C1 segment of cervical spinal cord (tissue), 14 donors: Measurements from ENCODE around the gene SIPA1.

Source experiments
- DNase-seq, 14 donors: peaks; one replicate each; lab custom pipeline; 2025; lab: John Stamatoyannopoulos, UW

Gene SIPA1

DNA sequence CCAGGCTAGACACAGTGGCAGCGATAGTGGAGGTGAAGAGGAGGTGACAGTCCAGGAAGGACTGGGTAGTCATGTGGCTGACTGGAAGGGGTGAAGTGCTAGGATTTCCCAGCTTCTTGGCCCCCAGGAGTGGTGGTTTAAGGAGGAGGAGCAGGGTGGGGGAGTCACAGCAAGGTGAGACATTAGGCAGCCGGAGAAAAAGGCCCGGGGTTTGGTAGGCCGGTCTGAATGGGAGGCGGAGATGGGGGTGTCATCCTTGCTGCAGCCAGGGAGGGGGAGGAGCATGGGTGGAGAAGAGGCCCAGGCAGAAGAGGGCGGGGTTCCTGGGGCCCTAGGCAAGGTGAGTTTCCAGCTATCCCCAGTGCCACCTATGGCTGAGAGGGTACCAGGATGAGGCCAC lies 6.1 kb downstream of the SIPA1 start:
- no peak for DNase-seq

DNA sequence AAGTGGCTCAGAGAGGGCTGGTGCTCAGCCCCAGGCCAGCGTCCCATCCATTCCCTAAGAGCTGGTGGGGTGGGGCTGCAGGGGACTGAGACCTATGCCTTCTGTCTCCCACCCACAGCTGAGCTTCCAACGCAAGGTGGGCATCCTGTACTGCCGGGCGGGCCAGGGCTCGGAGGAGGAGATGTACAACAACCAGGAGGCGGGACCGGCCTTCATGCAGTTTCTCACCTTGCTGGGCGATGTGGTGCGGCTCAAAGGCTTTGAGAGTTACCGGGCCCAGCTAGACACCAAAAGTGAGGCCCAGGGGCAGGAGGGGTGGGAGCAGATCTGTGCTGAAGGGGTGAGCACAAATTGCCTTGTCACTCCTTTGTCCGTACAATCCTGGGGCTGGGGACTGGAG lies 6.9 kb downstream of the SIPA1 start:
- no peak for DNase-seq

DNA sequence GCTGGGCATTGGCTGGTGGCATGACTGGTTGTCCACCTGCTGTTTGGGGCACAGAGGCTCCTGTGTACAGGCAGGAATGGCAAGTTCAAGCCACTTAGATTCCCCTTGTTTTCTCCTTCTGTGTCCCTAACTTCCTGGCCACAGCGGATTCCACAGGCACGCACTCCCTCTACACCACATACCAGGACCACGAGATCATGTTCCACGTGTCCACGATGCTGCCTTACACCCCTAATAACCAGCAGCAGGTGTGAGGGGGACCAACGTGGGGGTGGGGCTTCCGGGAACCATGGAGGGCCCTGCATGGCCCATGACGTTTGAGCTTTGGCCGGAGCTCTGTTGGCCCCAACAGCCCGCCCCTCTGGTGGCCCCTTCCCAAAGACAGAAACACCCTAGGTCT lies 7.8 kb downstream of the SIPA1 start:
- DNase-seq, result no peak

DNA sequence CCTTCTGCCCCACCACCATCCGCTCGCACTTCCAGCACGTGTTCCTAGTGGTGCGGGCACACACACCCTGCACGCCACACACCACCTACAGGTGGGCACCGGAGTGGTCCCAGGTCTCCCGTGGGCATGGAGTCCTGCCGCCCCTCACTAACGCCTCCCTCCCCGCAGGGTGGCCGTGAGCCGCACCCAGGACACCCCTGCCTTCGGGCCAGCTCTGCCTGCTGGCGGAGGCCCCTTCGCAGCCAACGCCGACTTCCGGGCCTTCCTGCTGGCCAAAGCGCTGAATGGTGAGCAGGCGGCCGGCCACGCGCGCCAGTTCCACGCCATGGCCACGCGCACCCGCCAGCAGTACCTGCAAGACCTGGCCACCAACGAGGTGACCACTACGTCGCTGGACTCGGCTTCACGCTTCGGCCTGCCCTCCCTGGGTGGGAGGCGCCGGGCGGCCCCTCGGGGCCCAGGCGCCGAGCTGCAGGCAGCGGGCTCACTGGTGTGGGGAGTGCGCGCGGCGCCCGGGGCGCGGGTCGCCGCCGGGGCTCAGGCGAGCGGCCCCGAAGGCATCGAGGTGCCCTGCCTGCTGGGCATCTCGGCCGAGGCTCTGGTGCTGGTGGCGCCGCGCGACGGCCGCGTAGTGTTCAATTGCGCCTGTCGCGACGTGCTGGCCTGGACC lies 8.5 kb downstream of the SIPA1 start:
- no peak for DNase-seq

DNA sequence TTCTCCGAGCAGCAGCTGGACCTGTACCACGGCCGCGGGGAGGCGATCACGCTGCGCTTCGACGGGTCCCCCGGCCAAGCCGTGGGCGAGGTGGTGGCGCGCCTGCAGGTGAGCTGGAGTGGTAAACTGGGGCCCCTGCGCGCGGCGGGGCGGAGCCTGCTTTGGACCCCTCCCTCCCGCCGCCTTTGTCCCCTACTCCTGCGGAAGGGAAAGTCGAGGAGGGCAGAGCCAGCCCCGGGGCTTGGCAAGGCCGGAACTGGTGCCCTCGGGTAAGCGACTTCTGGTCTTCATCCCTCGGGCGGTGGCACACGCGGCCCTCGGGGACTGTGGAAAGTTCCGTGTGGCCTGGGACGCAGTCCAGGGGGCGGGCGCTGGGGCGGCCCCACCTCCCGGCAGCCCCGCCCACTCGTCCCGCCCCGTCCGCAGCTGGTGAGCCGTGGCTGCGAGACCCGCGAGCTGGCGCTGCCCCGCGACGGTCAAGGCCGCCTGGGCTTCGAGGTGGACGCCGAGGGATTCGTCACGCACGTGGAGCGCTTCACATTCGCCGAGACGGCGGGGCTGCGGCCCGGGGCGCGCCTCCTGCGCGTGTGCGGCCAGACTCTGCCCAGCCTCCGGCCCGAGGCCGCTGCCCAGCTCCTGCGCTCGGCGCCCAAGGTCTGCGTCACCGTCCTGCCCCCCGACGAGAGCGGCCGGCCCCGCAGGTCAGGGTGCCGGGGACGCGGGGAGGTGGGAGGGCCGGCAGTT lies 9.2 kb downstream of the SIPA1 start:
- DNase-seq, result peak in 8 of 14 donors; percentile 9 to 42 (median 19)

DNA sequence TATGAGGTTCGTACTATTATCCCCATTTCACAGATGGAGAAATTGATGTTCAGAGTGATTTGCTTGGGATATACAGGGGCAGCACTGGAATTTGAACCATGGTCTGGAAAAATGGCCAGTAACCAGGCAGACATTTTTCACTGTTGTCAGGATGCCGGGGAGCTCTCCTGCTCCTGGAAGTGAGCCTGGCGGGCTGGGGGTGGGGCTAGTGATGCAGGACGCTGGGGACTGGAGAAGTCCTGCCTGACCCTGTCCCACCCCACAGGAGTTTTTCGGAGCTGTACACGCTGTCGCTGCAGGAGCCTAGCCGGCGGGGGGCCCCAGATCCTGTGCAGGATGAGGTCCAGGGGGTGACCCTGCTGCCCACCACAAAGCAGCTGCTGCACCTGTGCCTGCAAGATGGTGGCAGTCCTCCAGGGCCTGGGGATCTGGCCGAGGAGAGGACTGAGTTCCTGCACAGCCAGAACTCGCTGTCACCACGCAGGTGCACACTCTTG lies 11.1 kb downstream of the SIPA1 start:
- DNase-seq, result peak in 2 of 14 donors; percentile 10 to 37

DNA sequence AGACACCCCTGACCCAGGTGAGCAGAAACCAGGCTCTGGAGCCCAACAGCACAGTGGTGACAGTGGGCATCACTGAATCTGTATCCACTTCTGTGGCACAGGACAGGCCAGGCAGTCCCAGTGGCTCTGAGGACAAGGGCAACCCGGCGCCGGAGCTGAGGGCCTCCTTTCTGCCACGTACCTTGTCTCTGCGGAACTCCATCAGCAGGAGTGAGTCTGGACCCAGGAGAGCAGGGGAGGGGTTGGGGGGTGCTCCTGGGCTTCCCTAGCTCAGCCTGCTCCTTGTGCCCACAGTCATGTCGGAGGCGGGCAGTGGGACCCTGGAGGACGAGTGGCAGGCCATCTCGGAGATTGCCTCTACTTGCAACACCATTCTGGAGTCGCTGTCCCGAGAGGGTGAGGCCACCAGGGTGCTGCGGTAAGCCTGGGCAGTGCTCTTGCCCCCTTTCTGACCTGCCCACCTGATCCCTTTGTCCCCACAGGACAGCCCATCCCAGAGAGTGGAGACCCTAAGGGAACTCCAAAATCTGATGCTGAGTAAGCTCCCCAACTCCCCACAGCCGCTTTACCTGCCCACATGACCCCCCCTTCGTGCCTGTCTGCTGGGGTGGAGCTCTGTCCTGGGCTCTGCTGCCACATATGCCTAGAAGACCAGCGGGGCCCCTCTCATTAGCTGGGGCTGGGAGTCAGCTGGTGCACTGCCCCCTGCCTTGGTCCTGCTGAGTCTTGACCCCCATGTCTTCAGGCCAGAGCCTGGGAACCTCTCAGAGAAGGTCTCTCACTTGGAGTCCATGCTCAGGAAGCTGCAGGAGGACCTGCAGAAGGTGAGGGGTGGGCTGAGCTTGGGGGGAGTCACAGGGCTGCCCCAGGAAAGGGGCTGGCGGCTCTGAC lies 12.0 kb downstream of the SIPA1 start:
- DNase-seq, result no peak

DNA sequence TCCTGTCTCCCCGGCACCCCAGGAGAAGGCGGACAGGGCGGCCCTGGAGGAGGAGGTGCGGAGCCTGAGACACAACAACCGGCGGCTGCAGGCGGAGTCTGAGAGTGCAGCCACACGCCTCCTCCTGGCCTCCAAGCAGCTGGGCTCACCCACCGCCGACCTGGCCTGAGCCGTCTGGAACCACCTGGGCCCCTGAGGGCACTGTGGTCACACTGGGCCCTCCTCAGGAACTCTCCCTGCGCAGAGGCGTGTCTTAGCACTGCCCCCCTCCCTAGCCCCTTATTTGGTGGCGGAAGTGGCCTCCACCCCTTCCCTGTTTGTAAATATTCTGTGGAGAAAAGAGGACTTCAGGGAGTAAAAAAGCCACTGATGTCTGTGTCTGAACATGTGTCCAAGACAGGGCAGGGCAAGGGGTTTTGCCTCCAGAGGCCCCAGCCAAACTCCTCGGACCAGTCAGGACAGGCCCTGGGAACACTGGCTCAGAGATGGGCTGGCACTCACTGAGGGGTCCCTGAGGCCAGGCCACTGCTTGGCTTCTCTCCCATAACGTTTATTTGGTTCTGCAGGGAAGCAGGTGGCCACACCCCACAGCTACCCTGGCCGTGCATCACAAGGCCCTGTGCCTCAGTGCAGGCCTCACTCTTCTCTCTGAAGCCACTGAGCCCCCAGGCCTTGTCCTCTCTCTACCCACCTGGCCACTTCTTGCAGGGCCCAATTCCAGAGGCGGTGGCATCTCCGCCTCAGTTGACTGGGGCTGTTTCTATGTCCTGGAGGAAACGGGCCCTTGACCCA lies 12.8 kb downstream of the SIPA1 start:
- DNase-seq, result no peak

DNA sequence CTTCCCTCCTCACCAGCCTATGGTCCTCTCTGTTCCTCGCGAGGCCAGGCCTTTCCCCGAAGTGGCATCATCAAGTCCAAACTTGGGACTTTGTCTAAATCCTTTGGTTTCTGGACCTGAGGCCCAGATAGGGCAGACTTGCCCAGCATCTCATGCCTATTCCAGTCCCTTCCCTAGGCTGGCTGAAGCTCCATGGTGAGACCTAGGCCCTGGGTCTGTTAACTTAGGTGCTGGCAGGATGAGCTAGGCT lies 13.4 kb downstream of the SIPA1 start:
- DNase-seq, result no peak

DNA sequence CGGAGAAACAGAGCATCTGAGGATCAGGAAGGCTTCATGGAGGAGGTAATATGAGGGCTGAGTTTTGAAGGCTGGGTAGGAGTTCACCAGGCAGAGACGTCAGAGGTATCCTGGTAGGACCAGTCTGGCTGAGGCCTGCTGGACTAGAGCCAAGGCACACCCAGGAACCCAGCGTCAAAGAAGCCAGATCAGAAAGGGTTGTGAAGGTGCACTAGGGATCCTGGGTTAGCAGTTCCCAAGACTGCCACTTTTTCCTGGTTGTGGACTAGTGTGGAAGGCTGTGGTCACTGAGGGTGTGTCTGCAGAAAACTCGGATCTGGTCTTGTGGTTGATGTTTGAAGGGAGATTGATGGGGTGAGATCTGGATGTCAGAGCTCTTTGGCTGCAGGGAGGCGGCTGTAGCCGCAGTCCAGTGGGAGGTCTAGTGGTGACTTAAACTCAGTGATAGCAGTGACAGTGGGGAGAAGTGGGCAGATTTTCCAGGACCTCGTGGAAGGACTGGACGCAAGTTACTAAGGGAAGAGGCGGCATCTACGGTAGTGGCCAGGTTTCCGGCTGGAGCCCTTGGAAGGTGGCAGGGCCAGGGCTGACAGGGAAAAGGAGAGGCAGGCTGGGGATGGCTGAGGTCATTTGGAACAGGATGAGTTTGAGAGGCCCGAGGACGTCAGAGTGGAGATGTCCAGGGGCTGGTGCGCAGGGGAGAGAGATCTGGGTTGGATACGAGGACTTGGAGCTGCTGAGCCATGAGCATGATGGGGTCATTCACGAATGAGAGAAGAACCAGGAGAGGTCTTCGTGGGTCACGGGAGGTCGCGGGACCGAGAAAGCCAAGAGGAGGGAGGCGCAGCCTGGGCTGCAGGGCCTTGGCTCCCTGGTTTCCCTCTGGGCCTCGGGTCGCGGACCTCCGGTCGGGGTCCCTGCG lies 13.9 kb downstream of the SIPA1 start:
- DNase-seq, result no peak

DNA sequence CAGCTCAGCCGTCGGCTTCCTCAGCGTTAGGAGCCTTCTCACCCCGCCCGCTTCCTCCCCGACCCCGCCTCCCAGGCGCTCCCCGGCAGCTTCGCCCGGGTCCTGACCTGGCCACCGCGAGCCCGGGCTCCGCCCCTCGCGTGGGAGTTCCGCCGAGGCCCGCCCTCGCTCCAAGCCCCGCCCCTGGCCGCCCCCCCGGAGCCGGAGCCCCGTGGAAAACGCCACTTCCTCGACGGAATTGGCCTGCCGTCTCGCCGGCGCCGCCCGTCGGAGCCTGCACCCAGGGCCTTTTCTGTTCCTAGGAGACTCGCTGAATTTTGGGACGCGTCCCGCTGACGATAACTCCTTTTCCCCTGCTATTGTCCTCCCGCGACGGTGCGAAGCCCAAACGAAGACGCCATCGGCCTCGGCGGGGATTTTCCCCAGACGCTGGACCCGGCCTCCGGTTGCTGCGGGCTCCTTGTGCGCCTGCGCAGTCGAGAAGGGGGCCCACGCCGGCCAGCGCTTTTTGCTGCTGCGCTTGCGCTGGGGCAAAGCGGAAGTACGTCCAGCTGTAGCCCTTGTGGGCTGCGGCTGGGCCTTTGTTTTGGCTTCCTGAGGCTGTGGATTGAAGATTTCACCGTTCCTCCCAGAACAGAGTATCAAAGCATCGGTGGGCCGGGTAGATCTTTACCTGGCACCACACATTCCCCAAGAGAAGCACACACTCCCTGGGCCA lies 14.8 kb downstream of the SIPA1 start:
- peak; percentile 59 to 98 (median 92) for DNase-seq

DNA sequence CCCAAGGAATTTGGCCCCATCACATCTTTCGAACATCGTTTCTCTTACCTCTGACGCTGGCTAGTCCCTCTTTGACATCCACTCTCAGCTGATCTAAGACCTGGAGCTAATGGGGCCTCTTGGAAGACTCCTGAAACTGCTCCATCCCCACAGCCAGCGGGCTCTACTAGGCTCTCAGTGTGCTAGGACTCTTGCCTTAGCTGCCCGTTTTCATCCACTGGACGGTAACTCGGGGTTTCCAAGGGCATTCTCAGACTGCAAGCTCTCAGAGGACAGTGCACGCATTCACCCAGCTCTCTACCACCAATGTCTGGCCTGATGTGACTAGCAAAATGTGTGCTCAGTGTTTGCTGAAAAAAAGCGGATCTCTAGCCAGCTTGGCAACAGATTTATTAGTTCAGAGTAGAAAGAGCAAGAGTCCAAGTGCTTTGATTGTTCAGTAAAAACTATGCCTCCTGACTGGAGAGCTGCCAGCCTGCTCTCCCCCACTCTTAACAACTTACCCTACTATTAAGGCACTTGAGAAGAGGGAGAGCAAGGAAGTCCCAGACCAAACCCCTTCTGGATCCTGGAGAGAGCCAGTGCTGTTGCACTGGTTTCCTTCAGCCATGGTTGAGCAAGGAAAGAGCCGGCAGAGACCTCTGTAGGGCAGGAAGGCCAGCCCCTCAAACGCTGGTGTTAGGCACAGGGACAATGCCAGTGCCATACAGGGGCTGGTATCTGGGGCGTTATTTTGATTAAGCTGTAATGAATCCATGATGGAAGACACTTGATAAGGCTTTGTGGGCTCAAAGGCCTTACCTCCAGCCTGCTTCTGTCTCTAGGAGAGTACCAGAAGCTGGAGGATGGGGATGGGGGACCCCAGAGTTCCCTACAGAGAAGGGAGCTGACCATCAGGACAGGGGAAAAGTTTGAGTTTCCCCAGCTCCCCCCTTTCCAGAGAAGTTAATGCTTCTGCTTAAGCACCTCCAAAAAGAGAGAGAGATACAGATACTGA lies 15.6 kb downstream of the SIPA1 start:
- peak in 5 of 14 donors; percentile 38 to 78 (median 66) for DNase-seq

DNA sequence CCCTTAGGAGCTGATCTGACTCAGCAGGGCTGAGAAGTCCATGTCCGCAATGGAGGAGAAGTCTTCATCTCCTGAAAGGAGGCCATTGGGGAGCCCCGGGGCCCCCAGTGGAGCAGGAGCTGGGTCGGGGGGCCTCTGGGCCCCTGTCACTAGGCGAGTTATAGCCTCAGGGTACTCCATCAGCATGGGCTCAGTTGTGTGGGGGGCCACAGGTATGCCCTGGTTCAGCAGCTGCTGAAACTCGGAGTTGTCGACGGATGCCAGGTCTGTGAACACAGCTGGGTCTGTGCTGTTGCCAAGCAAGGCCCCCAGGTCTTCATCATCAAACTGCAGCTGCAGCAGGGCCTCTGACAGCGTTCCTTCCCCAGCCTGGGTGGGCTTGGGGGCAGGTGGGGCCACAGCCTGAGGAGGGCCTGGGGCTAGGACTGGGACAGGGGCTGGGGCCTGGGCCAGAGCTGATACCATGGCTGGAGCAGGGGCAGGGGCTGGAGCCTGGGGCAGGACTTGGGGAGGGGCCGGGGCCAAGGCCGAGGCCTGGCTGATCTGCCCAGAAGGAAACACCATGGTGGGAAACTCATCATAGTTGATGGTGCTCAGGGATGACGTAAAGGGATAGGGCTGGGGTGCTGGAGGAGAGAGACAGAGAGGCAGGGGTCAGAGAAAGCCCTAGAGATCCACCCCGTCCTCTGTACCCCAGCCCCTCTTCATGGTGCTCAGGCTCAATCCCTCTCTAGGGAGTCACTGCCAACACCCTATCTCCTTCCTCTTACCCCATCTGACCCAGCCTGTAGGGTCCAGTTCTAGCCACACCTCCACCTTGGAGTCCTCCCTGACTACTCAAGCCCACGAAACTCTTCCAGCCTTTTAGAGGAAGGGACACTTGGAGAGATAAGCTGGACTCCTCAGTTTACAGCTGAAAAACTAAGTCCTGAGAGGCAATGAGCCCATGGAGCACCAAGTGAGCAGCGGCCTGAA lies 16.8 kb downstream of the SIPA1 start:
- DNase-seq, result no peak

DNA sequence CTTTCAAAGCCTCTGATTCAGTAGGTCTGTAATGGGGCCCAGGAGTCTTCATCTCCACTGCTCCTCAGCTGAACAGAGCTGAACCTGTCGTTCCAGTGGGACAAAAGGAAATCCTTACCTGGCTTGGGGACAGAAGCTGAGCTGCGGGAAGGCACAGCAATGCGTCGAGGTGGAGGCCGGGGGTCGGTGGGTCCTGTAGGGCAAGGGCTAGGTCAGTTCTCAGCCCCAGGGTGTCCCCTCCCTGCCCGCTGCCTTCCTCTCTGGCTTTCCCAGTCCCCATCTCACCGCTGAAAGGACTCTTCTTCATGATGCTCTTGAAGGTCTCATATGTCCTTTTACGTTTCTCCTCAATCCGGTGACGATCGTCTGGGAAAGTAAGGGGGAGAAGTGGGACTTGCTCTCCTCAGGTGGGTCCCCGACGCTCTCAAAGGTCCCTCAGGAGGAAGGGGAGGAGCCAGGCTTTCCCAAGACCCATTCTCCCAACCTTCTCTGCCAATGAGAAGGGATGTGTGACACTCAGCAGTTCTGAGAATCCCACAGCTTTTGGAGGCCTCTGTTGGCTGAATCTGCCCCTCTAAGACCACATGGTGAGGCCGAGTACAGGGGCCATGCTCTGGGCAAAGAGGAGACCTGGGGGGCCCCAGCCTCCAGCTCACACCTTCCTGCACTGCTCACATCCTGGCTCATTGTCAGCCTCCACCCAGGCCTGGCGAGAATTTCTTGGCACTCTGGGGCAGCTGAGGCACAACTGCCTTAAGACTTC lies 17.9 kb downstream of the SIPA1 start:
- DNase-seq, result no peak

DNA sequence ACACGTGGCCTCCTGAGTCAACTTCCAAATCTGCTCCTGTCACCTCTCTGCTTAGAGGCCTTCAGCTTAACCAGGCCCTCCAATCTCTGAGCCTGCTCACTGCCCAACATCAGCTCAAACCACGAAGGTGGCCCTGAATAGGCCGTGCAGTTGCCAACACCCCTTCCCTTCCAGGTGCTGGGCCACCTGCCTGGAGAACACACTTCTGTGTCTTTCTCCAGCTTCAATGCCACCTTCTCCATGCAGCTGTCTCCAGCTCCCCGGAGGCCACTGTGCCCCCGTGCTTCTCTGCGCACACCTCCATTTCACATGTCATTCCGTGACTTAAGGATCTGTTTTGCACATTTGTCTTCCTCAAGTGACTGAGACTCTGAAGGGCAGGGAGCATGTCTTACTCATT lies 19.5 kb downstream of the SIPA1 start:
- DNase-seq, result no peak

DNA sequence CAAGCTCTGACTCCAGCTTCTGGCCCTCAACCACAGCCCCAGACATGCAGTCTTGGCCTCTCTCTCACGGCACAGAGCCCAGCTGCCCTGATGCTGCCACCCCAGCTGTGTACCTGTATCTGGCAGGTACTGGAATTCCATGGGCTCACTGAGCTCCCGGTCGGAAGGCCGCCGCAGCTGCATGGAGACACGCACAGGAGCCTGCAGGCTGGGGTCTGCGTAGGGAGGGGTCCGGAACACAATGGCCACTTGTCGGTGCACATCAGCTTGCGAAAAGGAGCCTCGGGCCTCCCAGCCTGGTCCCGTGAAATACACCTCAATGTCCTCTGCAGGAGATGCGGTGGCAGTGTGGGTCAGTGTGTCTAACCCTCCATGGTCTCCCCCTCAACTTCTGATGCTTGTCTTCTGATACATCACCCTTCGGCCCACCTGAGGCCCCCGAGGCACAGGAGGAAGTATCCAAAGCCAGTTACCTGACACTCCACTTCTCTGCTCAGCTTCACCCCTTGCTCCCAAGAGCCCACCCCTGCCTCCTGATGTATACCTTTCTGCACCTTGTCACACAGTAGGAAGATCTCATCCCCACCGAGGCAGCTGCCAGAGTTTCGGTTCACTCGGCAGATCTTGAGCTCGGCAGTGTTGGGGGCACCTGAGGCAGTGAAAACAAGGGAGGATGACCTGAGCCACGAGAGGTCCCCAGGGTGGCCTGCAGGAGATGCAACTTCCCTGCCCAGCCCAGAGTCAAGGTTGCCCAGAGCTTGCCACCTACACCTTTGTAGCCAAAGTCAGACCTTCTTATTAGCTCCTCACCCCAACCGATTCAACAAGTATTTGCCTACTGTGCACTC lies 20.5 kb downstream of the SIPA1 start:
- DNase-seq, result no peak
